Thyroid gland (tissue), 4 donors: ENCODE results near the gene RPL27A. TPM values are rescaled to one million over a fixed set of nuclear protein-coding genes. Genes with fewer than 3 reads are reported as not detected.

Source experiments
- DNase-seq, 2 donors: peaks; one replicate each; pipeline ENCODE4 v3.0.0-alpha.2; 2019
- H3K27ac ChIP-seq, 3 donors: fragments of 200-600 bp; sonication (generic); 1 replicate in 2 of 3; 2 replicates in 1 of 3; pipeline ENCODE4 v1.5.1; 2016 to 2019; ENCODE audit warnings: mild to moderate bottlenecking in 1 of 3, moderate library complexity in 1 of 3
- H3K27me3 ChIP-seq: fragments of 200-600 bp; sonication (generic); one replicate; pipeline ENCODE4 v1.5.1; 2019
- H3K36me3 ChIP-seq, 2 donors: fragments of 200-600 bp; sonication (generic); one replicate each; pipeline ENCODE4 v1.5.1; 2016 to 2019
- H3K4me1 ChIP-seq, 2 donors: fragments of 200-600 bp; sonication (generic); one replicate each; pipeline ENCODE4 v1.5.1; 2017 to 2019
- H3K4me3 ChIP-seq, 3 donors: fragments of 200-600 bp; sonication (generic); replicated peaks in 1 of 3; 1 replicate in 2 of 3; 2 replicates in 1 of 3; pipeline ENCODE4 v1.5.1; 2016; ENCODE audit warnings: mild to moderate bottlenecking in 1 of 3
- H3K9me3 ChIP-seq: fragments of 200-600 bp; sonication (generic); one replicate; pipeline ENCODE4 v1.5.1; 2017
- POLR2A ChIP-seq, 2 donors: fragments of 450-650 bp; IDR thresholded peaks; one replicate each; pipeline ENCODE4 v1.6.1; 2017; ENCODE audit warnings: antibody characterized with exemption in 2 of 2, mild to moderate bottlenecking in 2 of 2, moderate library complexity in 1 of 2
- WGBS, 2 donors: methylation state at CpG; one replicate each; pipeline ENCODE4 v1.1.5; 2017; 5-methylcytosine and 5-hydroxymethylcytosine counted together
- intact Hi-C: fragments of 100-400 bp; cut with DNase I; formaldehyde crosslinking; loops from one replicate; pipeline ENCODE4 v1.15.1; 2023
- total RNA-seq, 4 donors: library from RNA; depleted of rRNA; stranded (reverse); fragments of >200 nt; gene quantifications; one replicate each; pipeline ENCODE4 v1.2.3, GENCODE V29; 2016
- TF ChIP-seq, protein P1 (sequence below), 6 experiments: fragments of 200-600 bp in 3 of 6; fragments of 450-650 bp in 3 of 6; sonication (generic) in 3 of 6; IDR thresholded peaks; one replicate each; pipeline ENCODE4 v1.5.1; 2016 to 2019; ENCODE audit warnings: antibody characterized with exemption in 6 of 6, mild to moderate bottlenecking in 2 of 6, inconsistent platforms in 1 of 6, moderate library complexity in 1 of 6

Gene RPL27A
- total RNA-seq, 4 donors from 2014 or later = 1,071 to 3,396 (median 1,647) TPM

- Histone ChIP-seq H3K36me3 (peaks cover 3 to 8% of the 10 kb centered on the region in 2 donors), H3K27ac (no peak overlapping the region), H3K4me3 (no peak overlapping the region), H3K4me1 (no peaks in the 10 kb centered on the region), H3K9me3 (no peaks in the 10 kb centered on the region), H3K27me3 (no peaks in the 10 kb centered on the region)
- DNase-seq = no peak
- intact Hi-C loops = no loop called here
- 92 to 100% methylated on average over 2 of the region's 2 CpGs for WGBS, 2 donors
- no peak for TF ChIP-seq POLR2A (IDR thresholded peaks at IDR 0.05)
Observed at GRCh38 chr11:8650401-8650990, 32.1 kb upstream of the RPL27A start.

DNA sequence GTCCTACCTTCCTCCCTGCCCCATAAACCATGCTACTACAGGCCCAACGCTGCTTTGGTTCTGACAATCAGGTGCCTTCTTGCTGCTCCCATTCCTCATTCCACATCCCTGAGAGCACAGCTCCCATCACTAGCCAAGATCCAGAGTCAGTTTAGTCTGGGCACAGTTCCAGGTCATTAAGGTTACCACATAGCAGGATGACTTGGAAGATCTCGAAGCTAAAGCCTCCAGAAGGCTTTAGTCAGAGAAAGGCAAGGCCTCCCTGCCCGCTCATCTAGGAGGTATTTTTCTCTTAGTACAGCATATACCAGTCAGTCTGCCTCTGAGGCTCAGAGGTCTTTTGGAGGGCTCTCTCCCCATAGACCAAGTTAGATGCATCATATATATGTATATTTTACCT lies 30.5 kb upstream of the RPL27A start:
- Histone ChIP-seq H3K4me3 (no peak overlapping the region), H3K4me1 (no peaks in the 10 kb centered on the region), H3K36me3 (peaks cover 0 to 5% of the 10 kb centered on the region in 2 donors), H3K9me3 (no peaks in the 10 kb centered on the region), H3K27ac (no peak overlapping the region), H3K27me3 (no peaks in the 10 kb centered on the region)
- intact Hi-C loops = no loop called here
- no peak for DNase-seq
- 92 to 95% methylated on average over 3 of the region's 3 CpGs for WGBS, 2 donors
- TF ChIP-seq, protein P1, sequence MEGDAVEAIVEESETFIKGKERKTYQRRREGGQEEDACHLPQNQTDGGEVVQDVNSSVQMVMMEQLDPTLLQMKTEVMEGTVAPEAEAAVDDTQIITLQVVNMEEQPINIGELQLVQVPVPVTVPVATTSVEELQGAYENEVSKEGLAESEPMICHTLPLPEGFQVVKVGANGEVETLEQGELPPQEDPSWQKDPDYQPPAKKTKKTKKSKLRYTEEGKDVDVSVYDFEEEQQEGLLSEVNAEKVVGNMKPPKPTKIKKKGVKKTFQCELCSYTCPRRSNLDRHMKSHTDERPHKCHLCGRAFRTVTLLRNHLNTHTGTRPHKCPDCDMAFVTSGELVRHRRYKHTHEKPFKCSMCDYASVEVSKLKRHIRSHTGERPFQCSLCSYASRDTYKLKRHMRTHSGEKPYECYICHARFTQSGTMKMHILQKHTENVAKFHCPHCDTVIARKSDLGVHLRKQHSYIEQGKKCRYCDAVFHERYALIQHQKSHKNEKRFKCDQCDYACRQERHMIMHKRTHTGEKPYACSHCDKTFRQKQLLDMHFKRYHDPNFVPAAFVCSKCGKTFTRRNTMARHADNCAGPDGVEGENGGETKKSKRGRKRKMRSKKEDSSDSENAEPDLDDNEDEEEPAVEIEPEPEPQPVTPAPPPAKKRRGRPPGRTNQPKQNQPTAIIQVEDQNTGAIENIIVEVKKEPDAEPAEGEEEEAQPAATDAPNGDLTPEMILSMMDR (IDR thresholded peaks at IDR 0.05) = no peak
- TF ChIP-seq POLR2A (IDR thresholded peaks at IDR 0.05) = no peak

DNA sequence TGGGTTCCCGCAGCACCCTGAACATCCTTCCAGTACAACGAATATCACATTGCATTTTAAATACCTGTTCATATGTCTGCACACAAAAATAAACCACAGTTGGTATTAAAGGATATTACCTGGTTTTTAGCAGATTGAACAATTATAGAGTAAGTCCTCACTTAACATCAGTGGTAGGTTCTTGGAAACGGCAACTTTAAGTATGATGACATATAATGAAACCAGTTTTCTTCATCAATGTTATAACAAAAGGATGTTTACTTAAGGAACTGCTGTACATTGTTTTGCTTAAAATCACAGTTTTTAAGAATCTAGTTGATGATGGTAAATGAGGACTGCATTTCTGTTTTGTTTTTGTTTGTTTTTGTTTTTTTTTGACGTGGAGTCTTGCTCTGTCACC lies 28.1 kb upstream of the RPL27A start:
- intact Hi-C loops = no loop called here
- H3K27me3 ChIP-seq = no peaks in the 10 kb centered on the region
- no peaks in the 10 kb centered on the region for H3K9me3 ChIP-seq
- no peak for DNase-seq
- WGBS, 2 donors = 69 to 72% methylated on average over 4 of the region's 4 CpGs
- TF ChIP-seq POLR2A (IDR thresholded peaks at IDR 0.05) = no peak
- TF ChIP-seq, protein P1 (IDR thresholded peaks at IDR 0.05) = no peak
- H3K4me1 ChIP-seq = no peaks in the 10 kb centered on the region
- no peak overlapping the region for H3K27ac ChIP-seq
- H3K4me3 ChIP-seq = no peak overlapping the region
- H3K36me3 ChIP-seq = no peaks in the 10 kb centered on the region

- DNase-seq = no peak
- Histone ChIP-seq H3K9me3 (no peaks in the 10 kb centered on the region), H3K4me1 (no peaks in the 10 kb centered on the region), H3K27ac (no peak overlapping the region), H3K4me3 (no peak overlapping the region), H3K36me3 (no peaks in the 10 kb centered on the region), H3K27me3 (no peaks in the 10 kb centered on the region)
- TF ChIP-seq POLR2A (IDR thresholded peaks at IDR 0.05) = no peak
- TF ChIP-seq, protein P1 (IDR thresholded peaks at IDR 0.05) = no peak
- WGBS, 2 donors = 87 to 92% methylated on average over 2 of the region's 2 CpGs
- intact Hi-C loops = no loop called here
Observed at GRCh38 chr11:8656291-8656690, 26.3 kb upstream of the RPL27A start.

DNA sequence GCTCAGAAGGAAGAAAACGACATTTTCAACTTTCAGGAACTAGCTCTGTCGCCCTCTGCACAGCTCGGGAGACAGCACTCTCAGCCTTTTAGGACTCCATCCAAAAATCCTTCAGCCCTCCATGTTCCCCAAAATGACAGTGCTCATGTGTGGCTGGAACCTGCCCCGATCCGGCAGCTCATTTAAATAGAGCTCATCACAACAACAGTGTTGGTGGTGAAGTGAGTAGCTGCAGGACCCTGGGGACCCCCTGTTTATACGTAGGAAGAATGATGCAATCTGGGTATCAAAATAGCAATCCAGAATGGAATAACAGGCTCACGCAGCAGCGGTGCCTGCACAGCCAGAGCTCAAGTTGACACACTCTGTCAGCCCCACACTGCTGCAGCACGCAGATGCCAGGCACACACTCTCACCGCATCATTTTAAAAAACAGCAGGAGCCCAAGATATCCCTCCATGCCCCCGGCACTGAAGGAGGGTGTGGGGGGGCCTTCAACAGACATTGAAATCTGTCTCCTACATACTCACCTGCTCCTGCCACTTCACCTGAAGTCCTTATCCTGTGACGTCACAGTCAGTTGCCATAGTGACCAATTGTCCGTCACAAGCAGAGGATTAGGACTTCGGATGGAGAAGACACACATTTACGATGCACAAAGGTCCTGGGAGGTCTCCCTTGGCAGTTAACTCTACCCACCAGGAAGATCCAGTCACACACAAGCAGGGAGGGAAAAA lies 24.1 kb upstream of the RPL27A start:
- no peak for DNase-seq
- TF ChIP-seq, protein P1 (IDR thresholded peaks at IDR 0.05) = no peak
- TF ChIP-seq POLR2A (IDR thresholded peaks at IDR 0.05) = no peak

More for the DNA sequence above, 24.1 kb upstream of the RPL27A start:
- Histone ChIP-seq H3K4me3 (no peak overlapping the region), H3K27me3 (no peaks in the 10 kb centered on the region), H3K36me3 (no peaks in the 10 kb centered on the region), H3K4me1 (no peaks in the 10 kb centered on the region), H3K27ac (no peak overlapping the region), H3K9me3 (no peaks in the 10 kb centered on the region)
- intact Hi-C loops = no loop called here
- WGBS, 2 donors = 66 to 85% methylated on average over 15 of the region's 15 CpGs
